IMR-90 (cell line): ENCODE results near the gene OR52B2. TPM values are rescaled to one million over a fixed set of nuclear protein-coding genes. Genes with fewer than 3 reads are reported as not detected.

Experiments
- ATAC-seq: fragments of 200-7000 bp; cut with Tn5 transposase; 2 replicates; pipeline ENCODE4 v1.9.1; 2020; ENCODE audit warnings: low read depth, mild to moderate bottlenecking, moderate library complexity
- BruUV-seq: library from RNA; stranded (reverse); fragments of 400-500 nt; replicated peaks from 2 replicates; lab custom pipeline; 2021; lab: Mats Ljungman, UMichigan
- CTCF ChIA-PET: fragments of 300-600 bp; formaldehyde crosslinking; extraction: SDS; loops from one replicate; lab custom pipeline; 2021; ENCODE audit warnings: antibody characterized with exemption; lab: Yijun Ruan, JAX
- POLR2A ChIA-PET: fragments of 300-600 bp; sonication (Branson Sonifier 250); formaldehyde crosslinking; loops from one replicate; lab custom pipeline; 2022; ENCODE audit warnings: antibody characterized with exemption; ENCODE audit not compliant: unreplicated experiment; lab: Charles Lee
- DNase-seq: peaks from one replicate; pipeline ENCODE4 v3.0.0; 2013
- H2AFZ ChIP-seq: replicated peaks from 2 replicates; pipeline ENCODE3; 2013; ENCODE audit warnings: low read length, mild to moderate bottlenecking; ENCODE audit not compliant: poor library complexity
- H2AK5ac ChIP-seq: 2 replicates; pipeline ENCODE4 v1.6.1; 2013; ENCODE audit warnings: low read depth, low read length, inconsistent platforms
- H2AK9ac ChIP-seq: replicated peaks from 2 replicates; pipeline ENCODE3; 2013; ENCODE audit warnings: mild to moderate bottlenecking, low read depth, low read length, moderate library complexity; ENCODE audit not compliant: poor library complexity
- H2BK120ac ChIP-seq: 2 replicates; pipeline ENCODE4 v1.6.1; 2013; ENCODE audit warnings: low read depth, low read length, inconsistent platforms
- H2BK15ac ChIP-seq: 3 replicates; pipeline ENCODE4 v1.6.1; 2013; ENCODE audit warnings: low read depth, low read length, inconsistent platforms
- H2BK20ac ChIP-seq: 2 replicates; pipeline ENCODE4 v1.6.1; 2013; ENCODE audit warnings: low read depth, mild to moderate bottlenecking, inconsistent platforms, low read length, moderate library complexity
- H2BK5ac ChIP-seq: 2 replicates; pipeline ENCODE4 v1.6.1; 2013; ENCODE audit warnings: mild to moderate bottlenecking, low read depth, low read length, inconsistent platforms; ENCODE audit not compliant: poor library complexity, severe bottlenecking
- H3K14ac ChIP-seq: replicated peaks from 2 replicates; pipeline ENCODE4 v1.6.1; 2013; ENCODE audit warnings: low read depth, low read length, inconsistent platforms
- H3K18ac ChIP-seq: 2 replicates; pipeline ENCODE4 v1.6.1; 2013; ENCODE audit warnings: low read depth, low read length, control low read depth
- H3K23ac ChIP-seq: 2 replicates; pipeline ENCODE4 v1.6.1; 2013; ENCODE audit warnings: low read depth, low read length, inconsistent platforms
- H3K27ac ChIP-seq: 2 replicates; pipeline ENCODE4 v1.5.1; 2013; ENCODE audit warnings: mild to moderate bottlenecking, control low read depth, low read length; ENCODE audit not compliant: insufficient read depth
- H3K27me3 ChIP-seq: 2 replicates; pipeline ENCODE4 v1.6.1; 2013; ENCODE audit warnings: low read length; ENCODE audit not compliant: control insufficient read depth, insufficient read depth
- H3K36me3 ChIP-seq: 2 replicates; pipeline ENCODE4 v1.6.1; 2013; ENCODE audit warnings: low read length, mixed read lengths; ENCODE audit not compliant: control insufficient read depth, insufficient read depth
- H3K4ac ChIP-seq: 2 replicates; pipeline ENCODE4 v1.6.1; 2013; ENCODE audit warnings: low read depth, low read length, inconsistent platforms
- H3K4me1 ChIP-seq: 2 replicates; pipeline ENCODE4 v1.6.1; 2013; ENCODE audit warnings: low read length, mixed read lengths; ENCODE audit not compliant: control insufficient read depth, insufficient read depth
- H3K4me2 ChIP-seq: 2 replicates; pipeline ENCODE4 v1.6.1; 2013; ENCODE audit warnings: low read depth, mild to moderate bottlenecking, control low read depth, low read length, moderate library complexity
- H3K4me3 ChIP-seq: 2 replicates; pipeline ENCODE4 v1.5.1; 2013; ENCODE audit warnings: low read depth, mild to moderate bottlenecking, control low read depth, low read length, moderate library complexity; ENCODE audit not compliant: insufficient read depth
- H3K56ac ChIP-seq: 2 replicates; pipeline ENCODE4 v1.6.1; 2013; ENCODE audit warnings: low read length, inconsistent platforms; ENCODE audit not compliant: insufficient read depth; ENCODE audit errors: extremely low read depth
- H3K79me1 ChIP-seq, 2 experiments: 2 replicates each; pipeline ENCODE4 v1.6.1; 2013; ENCODE audit warnings: low read length in 2 of 2, inconsistent platforms in 1 of 2, low read depth in 1 of 2
- H3K9ac ChIP-seq: 2 replicates; pipeline ENCODE4 v1.6.1; 2013; ENCODE audit warnings: low read depth, low read length, control low read depth
- H3K9me1 ChIP-seq: 2 replicates; pipeline ENCODE4 v1.6.1; 2013; ENCODE audit warnings: low read length, inconsistent platforms; ENCODE audit not compliant: insufficient read depth
- H3K9me3 ChIP-seq: 2 replicates; pipeline ENCODE4 v1.6.1; 2013; ENCODE audit warnings: low read length; ENCODE audit not compliant: control insufficient read depth, insufficient read depth
- H4K20me1 ChIP-seq: 2 replicates; pipeline ENCODE4 v1.6.1; 2013; ENCODE audit warnings: low read length, inconsistent platforms; ENCODE audit not compliant: insufficient read depth
- H4K5ac ChIP-seq: 2 replicates; pipeline ENCODE4 v1.6.1; 2013; ENCODE audit warnings: mild to moderate bottlenecking, low read depth, low read length, control low read depth
- H4K8ac ChIP-seq, 2 experiments: 2 replicates each; pipeline ENCODE4 v1.6.1; 2013; ENCODE audit warnings: low read depth in 2 of 2, low read length in 2 of 2, control low read depth in 1 of 2, inconsistent platforms in 1 of 2
- H4K91ac ChIP-seq: 2 replicates; pipeline ENCODE4 v1.6.1; 2013; ENCODE audit warnings: low read depth, low read length, inconsistent platforms; ENCODE audit not compliant: insufficient read depth
- CEBPB ChIP-seq: IDR thresholded peaks from 2 replicates; pipeline ENCODE4 v1.6.1; 2012; ENCODE audit warnings: low read depth, low read length, improper control_type of control experiment
- MAZ ChIP-seq: IDR thresholded peaks from 2 replicates; pipeline ENCODE4 v1.6.1; 2012; ENCODE audit warnings: low read depth, mild to moderate bottlenecking, low read length, improper control_type of control experiment, moderate library complexity, borderline replicate concordance
- NFE2L2 ChIP-seq: fragments of 150-350 bp; IDR thresholded peaks from 2 replicates; pipeline ENCODE4 v1.6.1; 2016; ENCODE audit warnings: low read depth, mild to moderate bottlenecking, low read length
- POLR2A ChIP-seq: IDR thresholded peaks from 2 replicates; pipeline ENCODE4 v1.6.1; 2012; ENCODE audit warnings: mild to moderate bottlenecking, low read depth, low read length
- RFX5 ChIP-seq: IDR thresholded peaks from 2 replicates; pipeline ENCODE4 v1.8.0; 2012; ENCODE audit warnings: low read depth, mild to moderate bottlenecking, low read length, moderate library complexity
- SMC3 ChIP-seq: fragments of 150-350 bp; IDR thresholded peaks from 2 replicates; pipeline ENCODE4 v1.6.1; 2016; ENCODE audit warnings: low read depth, mild to moderate bottlenecking, antibody characterized with exemption, low read length, moderate library complexity
- dilution Hi-C: fragments of 300-500 bp; cut with HindIII; formaldehyde crosslinking; loops from one replicate; pipeline ENCODE4 v1.14.3; 2018; ENCODE audit warnings: low sequenced_read_pairs; ENCODE audit not compliant: unreplicated experiment
- in situ Hi-C: fragments of 300-500 bp; cut with MboI; formaldehyde crosslinking; loops from 3 replicates; pipeline ENCODE4 v1.14.3; 2019; ENCODE audit warnings: low sequenced_read_pairs, inconsistent platforms, mixed read lengths
- intact Hi-C: fragments of 100-400 bp; cut with micrococcal nuclease; formaldehyde crosslinking; loops from 2 replicates; pipeline ENCODE4 v1.10.0; 2022
- polyA plus RNA-seq, 3 experiments: library from polyadenylated mRNA; depleted of rRNA; stranded (reverse); fragments of >200 nt; gene quantifications; 2 replicates each; pipeline ENCODE4 v1.2.3, GENCODE V29; 2012; ENCODE audit warnings: low replicate concordance in 1 of 3
- total RNA-seq: library from RNA; depleted of rRNA; stranded (reverse); fragments of >200 nt; gene quantifications from 2 replicates; pipeline ENCODE4 v1.2.3, GENCODE V29; 2012
- TF ChIP-seq, protein P1 (sequence below): fragments of 150-350 bp; IDR thresholded peaks from 2 replicates; pipeline ENCODE4 v1.6.1; 2016; ENCODE audit warnings: low read depth, mild to moderate bottlenecking, low read length, moderate library complexity, borderline replicate concordance
- TF ChIP-seq, protein P2 (sequence below): conservative IDR thresholded peaks from 2 replicates; pipeline ENCODE4 v1.5.1; 2012; ENCODE audit warnings: mild to moderate bottlenecking, low read depth, low read length, improper control_type of control experiment

Gene OR52B2
- total and polyA plus RNA-seq, 2 of the 4 experiments (the other 2 are of a cell fraction), result not detected

DNA sequence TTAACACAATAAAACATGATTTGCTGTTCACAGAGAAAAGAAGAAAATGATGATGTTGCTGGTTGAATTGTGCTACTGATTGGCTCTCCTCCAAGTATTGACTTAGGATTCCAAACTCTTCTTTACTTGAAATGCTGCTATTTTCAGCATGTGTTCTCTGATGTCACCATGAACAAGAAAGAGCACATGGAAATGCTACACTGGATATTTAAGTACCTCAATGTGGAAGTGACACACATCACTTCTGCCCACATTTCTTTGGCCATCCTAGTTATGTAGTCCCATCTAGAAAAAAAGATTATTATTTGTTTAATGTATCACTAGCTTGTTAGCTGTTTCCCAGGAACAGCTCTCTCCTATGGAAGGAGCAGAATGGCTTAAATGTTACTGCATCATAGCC lies 27.2 kb downstream of the OR52B2 start:
- in situ Hi-C loops, result no loop called here
- dilution Hi-C loops, result no loop called here

More for the DNA sequence above, 27.2 kb downstream of the OR52B2 start:
- H3K79me1 ChIP-seq, result no peaks in the 10 kb centered on the region
- H3K27ac ChIP-seq, result no peak overlapping the region
- no peak overlapping the region for H4K91ac ChIP-seq
- no peak overlapping the region for H4K5ac ChIP-seq
- H2AK5ac ChIP-seq, result no peak overlapping the region
- no peak overlapping the region for H2BK120ac ChIP-seq
- no peak overlapping the region for H4K8ac ChIP-seq
- H3K4me2 ChIP-seq, result no peak overlapping the region
- H3K9me1 ChIP-seq, result no peaks in the 10 kb centered on the region
- H2BK15ac ChIP-seq, result no peak overlapping the region
- no peak overlapping the region for H2AFZ ChIP-seq
- H3K4me3 ChIP-seq, result no peak overlapping the region
- ChIA-PET POLR2A (no interaction called here), CTCF (no interaction called here)
- TF ChIP-seq, protein P1, sequence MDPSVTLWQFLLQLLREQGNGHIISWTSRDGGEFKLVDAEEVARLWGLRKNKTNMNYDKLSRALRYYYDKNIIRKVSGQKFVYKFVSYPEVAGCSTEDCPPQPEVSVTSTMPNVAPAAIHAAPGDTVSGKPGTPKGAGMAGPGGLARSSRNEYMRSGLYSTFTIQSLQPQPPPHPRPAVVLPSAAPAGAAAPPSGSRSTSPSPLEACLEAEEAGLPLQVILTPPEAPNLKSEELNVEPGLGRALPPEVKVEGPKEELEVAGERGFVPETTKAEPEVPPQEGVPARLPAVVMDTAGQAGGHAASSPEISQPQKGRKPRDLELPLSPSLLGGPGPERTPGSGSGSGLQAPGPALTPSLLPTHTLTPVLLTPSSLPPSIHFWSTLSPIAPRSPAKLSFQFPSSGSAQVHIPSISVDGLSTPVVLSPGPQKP, result no peak
- no peak for TF ChIP-seq MAZ
- no peak for TF ChIP-seq POLR2A
- TF ChIP-seq SMC3, result no peak
- TF ChIP-seq, protein P2, sequence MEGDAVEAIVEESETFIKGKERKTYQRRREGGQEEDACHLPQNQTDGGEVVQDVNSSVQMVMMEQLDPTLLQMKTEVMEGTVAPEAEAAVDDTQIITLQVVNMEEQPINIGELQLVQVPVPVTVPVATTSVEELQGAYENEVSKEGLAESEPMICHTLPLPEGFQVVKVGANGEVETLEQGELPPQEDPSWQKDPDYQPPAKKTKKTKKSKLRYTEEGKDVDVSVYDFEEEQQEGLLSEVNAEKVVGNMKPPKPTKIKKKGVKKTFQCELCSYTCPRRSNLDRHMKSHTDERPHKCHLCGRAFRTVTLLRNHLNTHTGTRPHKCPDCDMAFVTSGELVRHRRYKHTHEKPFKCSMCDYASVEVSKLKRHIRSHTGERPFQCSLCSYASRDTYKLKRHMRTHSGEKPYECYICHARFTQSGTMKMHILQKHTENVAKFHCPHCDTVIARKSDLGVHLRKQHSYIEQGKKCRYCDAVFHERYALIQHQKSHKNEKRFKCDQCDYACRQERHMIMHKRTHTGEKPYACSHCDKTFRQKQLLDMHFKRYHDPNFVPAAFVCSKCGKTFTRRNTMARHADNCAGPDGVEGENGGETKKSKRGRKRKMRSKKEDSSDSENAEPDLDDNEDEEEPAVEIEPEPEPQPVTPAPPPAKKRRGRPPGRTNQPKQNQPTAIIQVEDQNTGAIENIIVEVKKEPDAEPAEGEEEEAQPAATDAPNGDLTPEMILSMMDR, result no peak
- no peak for TF ChIP-seq NFE2L2
- TF ChIP-seq RFX5, result no peak
- no peak for TF ChIP-seq CEBPB
- no peak overlapping the region for H2BK20ac ChIP-seq
- no peak overlapping the region for H2BK5ac ChIP-seq
- no peak overlapping the region for H3K18ac ChIP-seq
- no peaks in the 10 kb centered on the region for H3K27me3 ChIP-seq
- intact Hi-C loops, result no loop called here
- H3K23ac ChIP-seq, result no peak overlapping the region
- DNase-seq (no peak), ATAC-seq (no peak)
- no peak overlapping the region for H3K4ac ChIP-seq
- no TSS peak for BruUV-seq
- H3K4me1 ChIP-seq, result no peaks in the 10 kb centered on the region
- H3K56ac ChIP-seq, result no peak overlapping the region
- H4K20me1 ChIP-seq, result no peaks in the 10 kb centered on the region
- no peak overlapping the region for H3K14ac ChIP-seq
- no peaks in the 10 kb centered on the region for H3K36me3 ChIP-seq
- H3K9ac ChIP-seq, result no peak overlapping the region
- 0 out of 2 replicates have a peak, but pooled peaks cover 1% of the 10 kb centered on the region for H3K9me3 ChIP-seq
- no peak overlapping the region for H2AK9ac ChIP-seq
